K562 treated with DMSO at 1 percent for 24 hours (cell line): ENCODE data around the gene MCAT. TPM values are rescaled to one million over a fixed set of nuclear protein-coding genes. Genes with fewer than 3 reads are reported as not detected.

Source experiments
- total RNA-seq: library from RNA; unstranded; fragments of 300-600 nt; gene quantifications from 2 replicates; pipeline ENCODE4 v1.2.3, GENCODE V29; 2022; ENCODE audit warnings: low read depth; ENCODE audit not compliant: insufficient read depth

MCAT gene, protein sequence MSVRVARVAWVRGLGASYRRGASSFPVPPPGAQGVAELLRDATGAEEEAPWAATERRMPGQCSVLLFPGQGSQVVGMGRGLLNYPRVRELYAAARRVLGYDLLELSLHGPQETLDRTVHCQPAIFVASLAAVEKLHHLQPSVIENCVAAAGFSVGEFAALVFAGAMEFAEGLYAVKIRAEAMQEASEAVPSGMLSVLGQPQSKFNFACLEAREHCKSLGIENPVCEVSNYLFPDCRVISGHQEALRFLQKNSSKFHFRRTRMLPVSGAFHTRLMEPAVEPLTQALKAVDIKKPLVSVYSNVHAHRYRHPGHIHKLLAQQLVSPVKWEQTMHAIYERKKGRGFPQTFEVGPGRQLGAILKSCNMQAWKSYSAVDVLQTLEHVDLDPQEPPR
- total RNA-seq, result 20.0 and 25.5 TPM in 2 replicates

DNA sequence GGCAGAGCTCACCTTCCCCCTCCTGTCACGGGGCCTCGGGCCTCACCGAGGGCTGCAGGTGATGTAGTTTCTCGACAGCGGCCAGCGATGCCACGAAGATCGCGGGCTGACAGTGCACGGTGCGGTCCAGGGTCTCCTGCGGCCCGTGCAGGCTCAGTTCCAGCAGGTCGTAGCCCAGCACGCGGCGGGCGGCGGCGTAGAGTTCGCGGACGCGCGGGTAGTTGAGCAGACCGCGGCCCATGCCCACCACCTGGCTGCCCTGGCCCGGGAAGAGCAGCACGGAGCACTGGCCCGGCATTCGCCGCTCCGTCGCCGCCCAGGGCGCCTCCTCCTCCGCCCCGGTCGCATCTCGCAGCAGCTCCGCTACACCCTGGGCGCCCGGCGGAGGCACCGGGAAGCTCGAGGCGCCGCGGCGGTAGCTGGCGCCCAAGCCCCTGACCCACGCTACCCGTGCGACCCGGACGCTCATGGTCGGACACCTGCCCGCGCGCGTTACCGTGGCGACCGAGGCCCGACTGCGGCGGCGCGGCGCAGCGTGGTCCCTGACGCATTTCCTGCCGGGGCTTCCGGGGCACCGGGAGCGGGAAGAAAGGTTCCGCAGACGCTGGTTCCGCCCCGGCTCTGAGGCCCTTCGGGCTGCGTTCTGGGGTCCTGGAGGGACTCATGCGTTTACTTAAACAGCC, at the start of gene MCAT:
MCAT (minus strand) TSS at position 519 of the 683 bp plus-strand sequence; CDS start at position 469, 50 bp downstream.

DNA sequence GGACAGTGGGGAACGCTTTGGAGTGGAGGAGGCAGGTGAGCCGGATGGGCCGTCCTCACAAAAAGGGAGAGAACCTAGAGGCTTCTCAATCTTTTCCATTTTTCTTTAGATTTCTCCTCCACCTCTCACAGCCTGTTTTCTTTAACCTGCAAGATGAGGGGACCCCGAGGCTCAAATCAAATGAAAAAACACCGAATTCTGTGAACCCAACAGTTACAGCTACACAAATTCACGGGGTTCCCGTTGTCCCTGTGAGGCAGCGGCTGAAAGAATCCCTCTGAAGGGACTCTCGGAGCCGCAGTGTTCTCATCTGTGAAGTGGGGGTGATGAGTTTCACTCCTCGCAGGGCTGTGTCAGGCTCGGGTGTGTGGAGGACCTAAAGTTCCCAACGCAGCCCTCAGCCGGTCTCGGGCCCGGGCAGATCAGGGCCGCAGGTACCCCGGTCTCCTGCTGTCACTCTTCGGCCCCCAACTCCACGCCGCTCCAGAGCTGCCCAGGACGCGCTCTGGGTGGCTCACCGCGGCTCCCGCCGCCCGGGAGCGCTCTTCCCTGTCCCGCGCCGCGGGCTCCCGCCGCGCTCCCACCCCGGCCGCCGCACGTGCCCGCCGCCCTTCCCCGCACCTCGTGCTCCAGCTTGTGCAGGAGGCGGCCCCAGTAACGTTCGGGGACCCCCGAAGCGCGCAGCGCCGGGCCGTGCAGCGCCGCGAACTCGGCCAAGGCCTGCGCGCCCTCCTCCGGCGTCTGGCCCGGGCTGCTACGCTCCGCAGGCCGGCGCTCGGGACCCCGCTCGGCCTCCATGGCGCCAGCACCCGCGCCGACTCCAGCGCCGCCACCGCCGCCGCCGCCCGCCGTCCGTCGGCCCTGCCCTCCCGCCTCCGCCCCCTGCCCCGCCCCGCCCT, 43.3 kb upstream of the MCAT start, which contains the start of gene TTLL12:
TTLL12 (minus strand) TSS at position 863 of the 899 bp plus-strand sequence; CDS start at position 798, 65 bp downstream.

DNA sequence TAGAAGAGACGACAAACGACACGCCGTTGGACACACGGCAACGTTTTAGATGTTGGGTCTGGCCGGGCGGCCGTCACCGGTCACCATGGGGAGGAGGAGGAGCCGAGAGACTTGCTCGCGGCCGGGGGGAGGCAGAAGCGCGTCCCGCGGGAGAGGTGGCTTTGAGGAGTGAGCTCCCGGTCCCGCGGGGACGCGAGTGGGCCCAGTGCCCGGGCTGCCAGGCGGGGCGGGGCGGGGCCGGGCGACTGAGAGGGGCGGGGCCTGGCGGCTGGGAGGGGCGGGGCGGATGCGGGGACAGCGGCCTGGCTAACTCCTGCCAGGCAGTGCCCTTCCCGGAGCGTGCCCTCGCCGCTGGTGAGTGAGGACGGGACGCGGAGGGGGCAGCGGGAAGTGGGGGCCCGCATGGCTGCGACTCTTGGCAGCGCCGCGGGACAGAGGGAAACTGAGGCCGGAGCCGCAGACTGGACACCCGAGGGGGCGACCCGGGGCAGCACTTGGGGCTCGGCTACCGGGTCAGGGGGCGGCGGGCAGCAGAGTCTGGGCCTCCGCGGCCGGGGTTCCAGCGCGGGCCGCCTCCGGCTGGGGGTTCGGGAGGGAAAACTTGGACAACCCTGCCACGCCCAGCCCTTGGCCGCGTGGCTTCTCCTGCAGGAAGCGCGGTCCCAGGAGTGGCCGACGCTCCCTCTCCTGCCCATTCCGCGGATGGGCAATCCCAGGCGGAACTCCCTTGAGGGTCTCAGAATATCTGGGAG, 8.2 kb upstream of the MCAT start, which contains the start of gene TSPO:
TSPO (plus strand) TSS at position 309 of the 752 bp plus-strand sequence. CDS start 7,680 bp downstream, outside the sequence.

DNA sequence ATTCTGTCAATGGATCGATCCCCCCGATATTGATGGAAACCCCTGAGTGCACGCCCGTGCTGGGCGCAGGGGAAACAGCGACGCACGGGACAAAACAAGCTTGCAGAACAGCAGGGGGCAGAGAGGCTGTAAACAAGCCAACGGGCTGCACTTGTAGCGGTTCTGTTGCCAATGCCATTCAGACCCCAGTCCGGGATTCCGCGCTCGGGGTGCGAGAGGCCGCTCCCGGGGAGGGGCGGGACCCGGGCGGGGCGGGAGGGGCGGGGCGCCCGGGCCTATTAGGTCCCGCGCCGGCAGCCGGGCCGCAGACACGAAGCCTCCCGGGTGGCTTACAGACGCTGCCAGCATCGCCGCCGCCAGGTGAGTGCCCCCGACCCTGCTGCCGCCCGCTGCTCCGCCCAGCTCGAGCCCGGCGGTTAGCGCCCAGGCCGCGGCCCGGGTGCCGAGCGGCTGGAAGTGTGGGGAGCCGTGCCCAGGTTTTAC, 32.7 kb downstream of the MCAT start, which contains the start of gene BIK:
BIK (plus strand) TSS at position 307 of the 483 bp plus-strand sequence. CDS start 13,273 bp downstream, outside the sequence.

DNA sequence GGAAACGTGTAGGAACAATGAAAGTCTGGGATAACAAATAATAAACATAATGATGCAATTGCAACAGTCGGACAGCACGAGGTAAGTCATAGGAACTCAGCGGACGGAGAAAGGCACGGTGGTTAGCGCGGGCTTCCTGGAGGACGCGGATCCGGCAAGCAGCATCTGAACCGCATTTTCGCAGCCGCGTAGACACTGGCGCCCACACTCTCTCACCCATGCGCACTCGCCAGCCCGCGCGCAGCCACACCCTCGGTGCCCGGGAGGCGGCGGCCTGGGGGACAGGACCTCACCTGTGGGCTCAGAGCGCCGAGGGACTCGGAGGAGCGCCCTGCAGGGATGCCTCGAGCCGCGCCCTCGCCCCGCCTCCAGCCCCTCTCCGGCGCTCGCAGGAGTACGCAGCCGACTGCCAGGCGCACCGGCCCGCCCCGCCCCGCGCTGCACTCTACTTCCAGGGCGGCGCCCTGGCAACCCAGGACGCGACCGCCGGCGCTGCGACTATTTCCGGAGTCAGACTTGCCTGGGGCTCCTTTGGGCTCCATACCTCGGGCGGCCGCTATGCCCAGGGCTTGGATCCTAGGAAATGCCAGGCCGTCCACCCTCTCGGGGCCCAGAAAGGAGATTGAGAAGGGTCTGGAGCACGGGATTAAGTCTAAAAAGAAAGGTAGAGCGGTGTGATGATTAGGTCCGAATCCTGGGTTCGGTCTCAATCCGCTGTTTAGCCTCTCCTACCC, 54.0 kb downstream of the MCAT start, which contains the start of gene TTLL1:
TTLL1 (minus strand) TSS at position 408 of the 734 bp plus-strand sequence. CDS start 13,805 bp downstream, outside the sequence.

Other genes starting within 250 kb of the MCAT start
- 61.1 and 64.9 TPM in 2 replicates for gene PACSIN2, start 128.2 kb downstream of the MCAT start, total RNA-seq
- 2.5 and 2.7 TPM in 2 replicates for gene TTLL1, start 54.0 kb downstream of the MCAT start, total RNA-seq
- gene BIK, start 32.6 kb downstream of the MCAT start, total RNA-seq, result 1.3 TPM in 1 of 2 replicates, not detected in the other
- 104 and 123 TPM in 2 replicates for gene TSPO, start 8.2 kb upstream of the MCAT start, total RNA-seq
- 90.8 and 98.2 TPM in 2 replicates for gene TTLL12, start 43.7 kb upstream of the MCAT start, total RNA-seq
- 0.02 TPM in 1 of 2 replicates, not detected in the other for gene SCUBE1, start 200.0 kb upstream of the MCAT start, total RNA-seq